Testis (tissue), 2 donors: Measurements from ENCODE around the gene STK24.

ENCODE experiments used
- CTCF ChIP-seq, 3 experiments: fragments of 450-650 bp in 2 of 3; fragments of 200-600 bp in 1 of 3; sonication (generic) in 1 of 3; IDR thresholded peaks; one replicate each; pipeline ENCODE4 v1.5.1; 2016 to 2019; ENCODE audit warnings: antibody characterized with exemption in 3 of 3, mild to moderate bottlenecking in 2 of 3, moderate library complexity in 1 of 3
- POLR2A ChIP-seq: fragments of 450-650 bp; IDR thresholded peaks from one replicate; pipeline ENCODE4 v1.6.1; 2017; ENCODE audit warnings: antibody characterized with exemption, mild to moderate bottlenecking, moderate library complexity

GRCh38 chr13:98506322-98506721 is 70.6 kb downstream of the STK24 start:
- TF ChIP-seq POLR2A (no peak), CTCF (IDR thresholded peaks at IDR 0.05) (no peak)
